PC-3 (cell line): Measurements from ENCODE around the gene PM20D1.

ENCODE experiments used
- CTCF ChIP-seq: fragments of 300-600 bp; sonication (generic); conservative IDR thresholded peaks from 2 replicates; pipeline ENCODE4 v1.5.1; 2017; ENCODE audit warnings: antibody characterized with exemption, low read depth, mild to moderate bottlenecking, low read length
- EZH2 ChIP-seq: fragments of 300-600 bp; sonication (generic); IDR thresholded peaks from one replicate; pipeline ENCODE4 v1.6.1; 2017; ENCODE audit warnings: antibody characterized with exemption, mild to moderate bottlenecking, low read length; ENCODE audit not compliant: unreplicated experiment
- EZH2phosphoT487 ChIP-seq: fragments of 300-600 bp; sonication (generic); IDR thresholded peaks from 2 replicates; pipeline ENCODE4 v1.6.1; 2018; ENCODE audit warnings: mild to moderate bottlenecking, antibody characterized with exemption, low read length, borderline replicate concordance

GRCh38 chr1:205802060-205802459 is 47.9 kb downstream of the PM20D1 start:
- TF ChIP-seq CTCF, result no peak
- TF ChIP-seq EZH2, result no peak
- TF ChIP-seq EZH2phosphoT487, result no peak
